Occipital lobe (tissue), 2 donors: ENCODE data around the gene RTN3. TPM values are rescaled to one million over a fixed set of nuclear protein-coding genes. Genes with fewer than 3 reads are reported as not detected.

Experiments used
- DNase-seq: peaks from one replicate; lab custom pipeline; 2025; lab: John Stamatoyannopoulos, UW
- total RNA-seq: library from RNA; depleted of rRNA; stranded (reverse); fragments of >200 nt; gene quantifications from one replicate; pipeline ENCODE4 v1.2.3, GENCODE V29; 2014

The RTN3 gene
- total RNA-seq, 1 donor from 2014 or later: 207 TPM

GRCh38 chr11:63737718-63738117 is 56.4 kb downstream of the RTN3 start:
- no peak for DNase-seq

- no peak for DNase-seq
These were observed 57.5 kb downstream of the RTN3 start for GRCh38 chr11:63738720-63739360.

- no peak for DNase-seq
These were observed 64.2 kb downstream of the RTN3 start for GRCh38 chr11:63745304-63746170.

- DNase-seq: no peak
These were observed 65.7 kb downstream of the RTN3 start for GRCh38 chr11:63747011-63747410.

GRCh38 chr11:63749624-63750023 is 68.3 kb downstream of the RTN3 start:
- no peak for DNase-seq

GRCh38 chr11:63756919-63757761 is 75.8 kb downstream of the RTN3 start:
- DNase-seq: no peak

- DNase-seq: no peak
These were observed 79.3 kb downstream of the RTN3 start for GRCh38 chr11:63760487-63761079.

- no peak for DNase-seq
These were observed 79.9 kb downstream of the RTN3 start for GRCh38 chr11:63761188-63761587.

GRCh38 chr11:63761931-63762653 is 80.8 kb downstream of the RTN3 start:
- no peak for DNase-seq

- DNase-seq: peak; percentile 46
These were observed 81.6 kb downstream of the RTN3 start for GRCh38 chr11:63762654-63763495.

GRCh38 chr11:63763496-63764339 is 82.4 kb downstream of the RTN3 start:
- DNase-seq: no peak

GRCh38 chr11:63764340-63764678 is 83.0 kb downstream of the RTN3 start:
- no peak for DNase-seq

GRCh38 chr11:63764679-63765647 is 83.7 kb downstream of the RTN3 start:
- no peak for DNase-seq

GRCh38 chr11:63765688-63766241 is 84.5 kb downstream of the RTN3 start:
- DNase-seq: no peak

GRCh38 chr11:63766531-63767235 is 85.4 kb downstream of the RTN3 start:
- DNase-seq: no peak

GRCh38 chr11:63767267-63767564 is 85.9 kb downstream of the RTN3 start:
- DNase-seq: no peak

GRCh38 chr11:63767565-63768236 is 86.4 kb downstream of the RTN3 start:
- peak; percentile 65 for DNase-seq
